ENCODE measurements around the gene BRMS1L. TPM values are rescaled to one million over a fixed set of nuclear protein-coding genes. Genes with fewer than 3 reads are reported as not detected.

BRMS1L gene
- total and polyA plus RNA-seq, 2 of the 13 experiments (the other 11 are each of a cell fraction or from before 2014, with no cell fraction given): 21.1 to 23.8 TPM

GRCh38 chr14:35821564-35822411, 4.3 kb upstream of the BRMS1L start (continued):
- TF ChIP-seq RFX3 (CRISPR knock-in tag; IDR thresholded peaks at IDR 0.05): no peak
- no peak for TF ChIP-seq EZH2 (conservative IDR thresholded peaks at IDR 0.05; ENCODE audit: low read depth, low read length)
- no peak for TF ChIP-seq ARNT (IDR thresholded peaks at IDR 0.05)
- no peak for TF ChIP-seq TMF1 (CRISPR knock-in tag; IDR thresholded peaks at IDR 0.05; ENCODE audit: low read depth)
- peak; percentile 57; the same call in 1 of the 2 replicates for TF ChIP-seq MIXL1 (CRISPR knock-in tag; IDR thresholded peaks at IDR 0.05)
- peak; percentile 38; the same call in 1 of the 2 replicates for TF ChIP-seq KMT2A (CRISPR knock-in tag; IDR thresholded peaks at IDR 0.05)
- TF ChIP-seq SMAD3 (CRISPR knock-in tag; IDR thresholded peaks at IDR 0.05): peak; percentile 63; the same call in 1 of the 2 replicates
- TF ChIP-seq GFI1 (CRISPR knock-in tag; IDR thresholded peaks at IDR 0.05; ENCODE audit: borderline replicate concordance): peak; percentile 88
- TF ChIP-seq ZNF615 (CRISPR knock-in tag; IDR thresholded peaks at IDR 0.05; ENCODE audit: borderline replicate concordance): peak; percentile 62; the same call in 1 of the 2 replicates
- no peak for TF ChIP-seq ZBTB7A (CRISPR knock-in tag; IDR thresholded peaks at IDR 0.05)
- no peak for TF ChIP-seq SMAD1 (CRISPR knock-in tag; IDR thresholded peaks at IDR 0.05; ENCODE audit: borderline replicate concordance, low read depth)
- 0 out of 2 replicates have a peak, but pooled peaks have one; percentile 48 for TF ChIP-seq SIX4 (CRISPR knock-in tag; IDR thresholded peaks at IDR 0.05)
- no peak for TF ChIP-seq ZNF260 (CRISPR knock-in tag; IDR thresholded peaks at IDR 0.05; ENCODE audit: borderline replicate concordance, low read depth)
- no peak for TF ChIP-seq GZF1 (CRISPR knock-in tag; IDR thresholded peaks at IDR 0.05)
- no peak for TF ChIP-seq DZIP1 (CRISPR knock-in tag; IDR thresholded peaks at IDR 0.05)
- TF ChIP-seq GPN1 (CRISPR knock-in tag; IDR thresholded peaks at IDR 0.05; ENCODE audit: borderline replicate concordance): no peak
- TF ChIP-seq SIX1 (CRISPR knock-in tag; IDR thresholded peaks at IDR 0.05; ENCODE audit: borderline replicate concordance): peak; percentile 70
- TF ChIP-seq ZNF589 (CRISPR knock-in tag; conservative IDR thresholded peaks at IDR 0.05): no peak
- no peak for TF ChIP-seq ARNTL (CRISPR knock-in tag; IDR thresholded peaks at IDR 0.05)
- TF ChIP-seq ZNF547 (CRISPR knock-in tag; IDR thresholded peaks at IDR 0.05): no peak
- TF ChIP-seq ZNF770 (CRISPR knock-in tag; IDR thresholded peaks at IDR 0.05): no peak
- no peak for TF ChIP-seq ZNF83 (CRISPR knock-in tag; IDR thresholded peaks at IDR 0.05; ENCODE audit: borderline replicate concordance)
- TF ChIP-seq THYN1 (CRISPR knock-in tag; IDR thresholded peaks at IDR 0.05; ENCODE audit: borderline replicate concordance, low read depth): no peak
- peak; percentile 44; the same call in 1 of the 2 replicates for TF ChIP-seq RARA (CRISPR knock-in tag; IDR thresholded peaks at IDR 0.05)
- TF ChIP-seq ZNF274 (CRISPR knock-in tag; IDR thresholded peaks at IDR 0.05): no peak
- TF ChIP-seq CENPT (CRISPR knock-in tag; IDR thresholded peaks at IDR 0.05; ENCODE audit: low read depth): no peak
- TF ChIP-seq HHEX (CRISPR knock-in tag; IDR thresholded peaks at IDR 0.05): no peak
- no peak for TF ChIP-seq ZNF570 (CRISPR knock-in tag; IDR thresholded peaks at IDR 0.05; ENCODE audit: borderline replicate concordance)

All from HepG2 (cell line).